GM18520 (cell line): ENCODE results near the gene ADAMTS8.

ENCODE experiments used
- ATAC-seq: cut with Tn5 transposase; IDR thresholded peaks from one replicate; pipeline ENCODE4 v1.9.1; 2021; ENCODE audit not compliant: unreplicated experiment

Gene ADAMTS8

GRCh38 chr11:130462101-130462885, 33.9 kb upstream of the ADAMTS8 start:
- ATAC-seq = no peak

- ATAC-seq = no peak
Measured at GRCh38 chr11:130459521-130459920, 31.1 kb upstream of the ADAMTS8 start.

GRCh38 chr11:130458410-130458729, 30.0 kb upstream of the ADAMTS8 start:
- ATAC-seq = no peak

- no peak for ATAC-seq
Measured at GRCh38 chr11:130457623-130458409, 29.4 kb upstream of the ADAMTS8 start.

GRCh38 chr11:130456286-130456685, 27.9 kb upstream of the ADAMTS8 start:
- ATAC-seq = no peak

- ATAC-seq = no peak
Measured at GRCh38 chr11:130455483-130456127, 27.2 kb upstream of the ADAMTS8 start.

- ATAC-seq = no peak
Measured at GRCh38 chr11:130454491-130455252, 26.3 kb upstream of the ADAMTS8 start.

GRCh38 chr11:130452940-130453339, 24.5 kb upstream of the ADAMTS8 start:
- no peak for ATAC-seq

- no peak for ATAC-seq
Measured at GRCh38 chr11:130452176-130452575, 23.8 kb upstream of the ADAMTS8 start.

- no peak for ATAC-seq
Measured at GRCh38 chr11:130451231-130452019, 23.0 kb upstream of the ADAMTS8 start.

- ATAC-seq = no peak
Measured at GRCh38 chr11:130449996-130450769, 21.8 kb upstream of the ADAMTS8 start.

GRCh38 chr11:130449310-130449990, 21.0 kb upstream of the ADAMTS8 start:
- ATAC-seq = no peak

- ATAC-seq = no peak
Measured at GRCh38 chr11:130448416-130449309, 20.3 kb upstream of the ADAMTS8 start, which contains the start of gene ADAMTS15. Gene ADAMTS15 (plus strand): TSS chr11:130448645. CDS start chr11:130448974, 329 bp downstream.

- no peak for ATAC-seq
Measured at GRCh38 chr11:130448039-130448415, 19.6 kb upstream of the ADAMTS8 start.

GRCh38 chr11:130445788-130446187, 17.4 kb upstream of the ADAMTS8 start:
- no peak for ATAC-seq

GRCh38 chr11:130442737-130443136, 14.3 kb upstream of the ADAMTS8 start:
- ATAC-seq = no peak

- ATAC-seq = no peak
Measured at GRCh38 chr11:130441719-130442118, 13.3 kb upstream of the ADAMTS8 start.

- no peak for ATAC-seq
Measured at GRCh38 chr11:130439876-130440275, 11.5 kb upstream of the ADAMTS8 start.
